Keratinocyte (primary cell): Measurements from ENCODE around the gene FZD1. TPM values are rescaled to one million over a fixed set of nuclear protein-coding genes. Genes with fewer than 3 reads are reported as not detected.

Experiments
- DNase-seq: peaks from one replicate; pipeline ENCODE4 v3.0.0-alpha.2; 2011; ENCODE audit warnings: low read depth, missing footprints, low spot score
- FAIRE-seq: peaks from 2 replicates; lab custom pipeline; 2011; peaks lifted over from hg19 to GRCh38; lab: Jason Lieb, UNC
- H2AFZ ChIP-seq: 2 replicates; pipeline ENCODE4 v1.6.0; 2012; ENCODE audit warnings: low read length, control low read depth, inconsistent platforms; ENCODE audit not compliant: control insufficient read depth
- H3K27ac ChIP-seq: 2 replicates; pipeline ENCODE4 v1.5.1; 2011; ENCODE audit warnings: low read length; ENCODE audit not compliant: control insufficient read depth, insufficient read depth
- H3K27me3 ChIP-seq: 3 replicates; pipeline ENCODE4 v1.6.0; 2011; ENCODE audit warnings: low read length; ENCODE audit not compliant: control insufficient read depth, insufficient read depth; ENCODE audit errors: extremely low read depth
- H3K36me3 ChIP-seq, 2 experiments: 2 replicates in 1 of 2; 3 replicates in 1 of 2; pipeline ENCODE4 v1.5.1; 2011; ENCODE audit warnings: low read length in 2 of 2, mild to moderate bottlenecking in 1 of 2; ENCODE audit not compliant: control insufficient read depth in 2 of 2, insufficient read depth in 2 of 2; ENCODE audit errors: extremely low read depth in 1 of 2
- H3K4me1 ChIP-seq: 3 replicates; pipeline ENCODE4 v1.5.1; 2011; ENCODE audit warnings: low read length; ENCODE audit not compliant: control insufficient read depth, insufficient read depth; ENCODE audit errors: extremely low read depth
- H3K4me2 ChIP-seq: 3 replicates; pipeline ENCODE4 v1.6.0; 2011; ENCODE audit warnings: low read depth, low read length; ENCODE audit not compliant: control insufficient read depth, insufficient read depth; ENCODE audit errors: extremely low read depth
- H3K4me3 ChIP-seq, 3 experiments: fragments of 200-600 bp in 1 of 3; sonication (generic) in 1 of 3; 2 replicates in 2 of 3; 3 replicates in 1 of 3; pipeline ENCODE4 v1.5.1; 2011 to 2016; ENCODE audit warnings: low read length in 3 of 3, mild to moderate bottlenecking in 3 of 3, control low read depth in 2 of 3, inconsistent platforms in 1 of 3, low read depth in 1 of 3, mixed read lengths in 1 of 3, mixed run types in 1 of 3, moderate library complexity in 1 of 3; ENCODE audit not compliant: control insufficient read depth in 2 of 3, insufficient read depth in 2 of 3; ENCODE audit errors: extremely low read depth in 1 of 3
- H3K79me2 ChIP-seq: 2 replicates; pipeline ENCODE4 v1.6.0; 2012; ENCODE audit warnings: low read length; ENCODE audit not compliant: control insufficient read depth, insufficient read depth
- H3K9ac ChIP-seq: 3 replicates; pipeline ENCODE4 v1.6.0; 2011; ENCODE audit warnings: low read length; ENCODE audit not compliant: control insufficient read depth, insufficient read depth; ENCODE audit errors: extremely low read depth
- H3K9me1 ChIP-seq: 3 replicates; pipeline ENCODE4 v1.6.0; 2011; ENCODE audit warnings: low read length; ENCODE audit not compliant: control insufficient read depth, insufficient read depth; ENCODE audit errors: extremely low read depth
- H3K9me3 ChIP-seq: 2 replicates; pipeline ENCODE4 v1.5.1; 2012; ENCODE audit warnings: low read depth, low read length; ENCODE audit not compliant: control insufficient read depth
- H4K20me1 ChIP-seq: 3 replicates; pipeline ENCODE4 v1.6.0; 2011; ENCODE audit warnings: low read length; ENCODE audit not compliant: control insufficient read depth, insufficient read depth; ENCODE audit errors: extremely low read depth
- CTCF ChIP-seq, 3 experiments: IDR thresholded peaks in 1 of 3; conservative IDR thresholded peaks in 1 of 3; optimal IDR thresholded peaks in 1 of 3; 2 replicates in 2 of 3; 3 replicates in 1 of 3; pipeline versions ENCODE3 to v1.5.1; 2011; ENCODE audit warnings: low read length in 3 of 3, mild to moderate bottlenecking in 3 of 3, moderate library complexity in 2 of 3, control low read depth in 1 of 3, inconsistent platforms in 1 of 3; ENCODE audit not compliant: insufficient read depth in 2 of 3; ENCODE audit errors: extremely low read depth in 1 of 3
- EZH2 ChIP-seq: IDR thresholded peaks from one replicate; pipeline ENCODE4 v1.6.1; 2012; ENCODE audit warnings: inconsistent platforms, mild to moderate bottlenecking, low read length, moderate library complexity
- dilution Hi-C: fragments of 300-500 bp; cut with MboI; formaldehyde crosslinking; loops from one replicate; pipeline ENCODE4 v1.7.0; 2020; ENCODE audit warnings: low sequenced_read_pairs; ENCODE audit not compliant: extremely low pct_ligation_motif_present
- polyA plus RNA-seq, 5 experiments: library from polyadenylated mRNA; depleted of rRNA in 3 of 5; stranded (reverse) in 3 of 5; stranded (forward) in 1 of 5; unstranded in 1 of 5; fragments of >200 nt; gene quantifications; 1 replicate in 1 of 5; 2 replicates in 3 of 5; 3 replicates in 1 of 5; pipeline versions ENCODE4 v1.2.1 to v1.2.3, GENCODE V29; 2011 to 2012; ENCODE audit warnings: missing spikeins in 2 of 5, low read depth in 1 of 5, low replicate concordance in 1 of 5

FZD1 gene
- polyA plus RNA-seq, 1 donor (not counting 4 experiments of a cell fraction or from before 2014, with no cell fraction given) = 1.3 TPM

GRCh38 chr7:91297939-91298338, 33.7 kb downstream of the FZD1 start:
- dilution Hi-C loops = no loop called here
- DNase-seq (no peak), FAIRE-seq (no peak)
- Histone ChIP-seq H3K4me2 (no peak overlapping the region), H3K27me3 (no peaks in the 10 kb centered on the region), H3K79me2 (no peaks in the 10 kb centered on the region), H3K9me1 (no peaks in the 10 kb centered on the region), H4K20me1 (no peaks in the 10 kb centered on the region), H3K36me3 (no peaks in the 10 kb centered on the region), H2AFZ (no peak overlapping the region), H3K9me3 (no peaks in the 10 kb centered on the region), H3K9ac (no peak overlapping the region), H3K27ac (no peak overlapping the region), H3K4me1 (no peaks in the 10 kb centered on the region), H3K4me3 (no peak overlapping the region)
- TF ChIP-seq EZH2 (no peak), CTCF (optimal IDR thresholded peaks at IDR 0.05 in 1 of 3, IDR thresholded peaks at IDR 0.05 in 1 of 3, conservative IDR thresholded peaks at IDR 0.05 in 1 of 3; ENCODE audit: extremely low read depth in 1 of 3, insufficient read depth in 2 of 3, low read length in 3 of 3) (no peak)

- FAIRE-seq (no peak), DNase-seq (no peak)
- H3K4me1 ChIP-seq = no peaks in the 10 kb centered on the region
- H3K9me1 ChIP-seq = no peaks in the 10 kb centered on the region
- H2AFZ ChIP-seq = no peak overlapping the region
- H3K9ac ChIP-seq = no peak overlapping the region
- no peaks in the 10 kb centered on the region for H3K36me3 ChIP-seq
- H3K4me2 ChIP-seq = no peak overlapping the region
- no peaks in the 10 kb centered on the region for H3K79me2 ChIP-seq
- H3K4me3 ChIP-seq = no peak overlapping the region
- no peaks in the 10 kb centered on the region for H4K20me1 ChIP-seq
- H3K9me3 ChIP-seq = no peaks in the 10 kb centered on the region
- no peak overlapping the region for H3K27ac ChIP-seq
- H3K27me3 ChIP-seq = no peaks in the 10 kb centered on the region
- dilution Hi-C loops = no loop called here
- no peak for TF ChIP-seq EZH2
- no peak for TF ChIP-seq CTCF (optimal IDR thresholded peaks at IDR 0.05 in 1 of 3, IDR thresholded peaks at IDR 0.05 in 1 of 3, conservative IDR thresholded peaks at IDR 0.05 in 1 of 3; ENCODE audit: extremely low read depth in 1 of 3, insufficient read depth in 2 of 3, low read length in 3 of 3)
These were observed 35.9 kb downstream of the FZD1 start for GRCh38 chr7:91299952-91300775.
